HS-5 (cell line): ENCODE measurements around the gene ARRDC2.
"Not testable (repeated sequence)": the region's sequence is repeated elsewhere in the genome, so short reads cannot be mapped to it uniquely, and the experiment has no call there.

Source experiments
- DNase-seq: peaks from one replicate; pipeline ENCODE4 v3.0.0-alpha.2; 2012; ENCODE audit warnings: low read depth

ARRDC2 gene

DNA sequence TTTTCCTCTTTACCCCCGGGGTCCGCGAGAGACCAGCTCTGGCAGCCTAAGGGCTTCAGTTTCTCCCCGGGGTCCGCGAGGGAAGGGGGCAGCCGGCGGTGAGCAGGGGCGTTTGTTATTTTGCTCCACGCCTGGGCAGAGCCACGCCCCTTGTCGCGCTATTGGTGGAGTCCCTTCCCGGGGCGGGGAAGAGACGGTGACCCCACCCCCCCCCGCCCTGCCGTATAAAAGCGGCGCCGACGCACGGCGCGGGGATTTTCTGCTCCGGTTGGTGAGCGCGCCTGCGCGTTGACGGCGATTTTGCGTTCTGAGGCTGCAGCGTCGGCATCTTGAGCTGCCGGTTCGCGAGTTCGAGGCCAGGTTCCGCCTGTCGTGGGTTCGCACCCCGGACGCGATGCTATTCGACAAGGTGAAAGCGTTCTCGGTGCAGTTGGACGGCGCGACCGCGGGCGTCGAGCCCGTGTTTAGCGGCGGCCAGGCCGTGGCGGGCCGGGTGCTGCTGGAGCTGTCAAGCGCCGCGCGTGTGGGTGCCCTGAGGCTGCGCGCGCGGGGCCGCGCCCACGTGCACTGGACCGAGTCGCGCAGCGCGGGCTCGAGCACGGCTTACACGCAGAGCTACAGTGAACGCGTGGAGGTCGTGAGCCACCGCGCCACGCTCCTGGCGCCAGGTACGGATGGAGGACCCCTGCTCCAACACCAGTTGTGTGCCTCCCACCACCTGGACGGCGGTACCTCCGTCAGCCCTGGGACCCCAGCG is at the start of gene ARRDC2:
Gene ARRDC2, plus strand, starts transcription at position 254 of the 757 bp plus-strand sequence. Its CDS starts 141 bp downstream, at position 395.
- peak; percentile 64 for DNase-seq

DNA sequence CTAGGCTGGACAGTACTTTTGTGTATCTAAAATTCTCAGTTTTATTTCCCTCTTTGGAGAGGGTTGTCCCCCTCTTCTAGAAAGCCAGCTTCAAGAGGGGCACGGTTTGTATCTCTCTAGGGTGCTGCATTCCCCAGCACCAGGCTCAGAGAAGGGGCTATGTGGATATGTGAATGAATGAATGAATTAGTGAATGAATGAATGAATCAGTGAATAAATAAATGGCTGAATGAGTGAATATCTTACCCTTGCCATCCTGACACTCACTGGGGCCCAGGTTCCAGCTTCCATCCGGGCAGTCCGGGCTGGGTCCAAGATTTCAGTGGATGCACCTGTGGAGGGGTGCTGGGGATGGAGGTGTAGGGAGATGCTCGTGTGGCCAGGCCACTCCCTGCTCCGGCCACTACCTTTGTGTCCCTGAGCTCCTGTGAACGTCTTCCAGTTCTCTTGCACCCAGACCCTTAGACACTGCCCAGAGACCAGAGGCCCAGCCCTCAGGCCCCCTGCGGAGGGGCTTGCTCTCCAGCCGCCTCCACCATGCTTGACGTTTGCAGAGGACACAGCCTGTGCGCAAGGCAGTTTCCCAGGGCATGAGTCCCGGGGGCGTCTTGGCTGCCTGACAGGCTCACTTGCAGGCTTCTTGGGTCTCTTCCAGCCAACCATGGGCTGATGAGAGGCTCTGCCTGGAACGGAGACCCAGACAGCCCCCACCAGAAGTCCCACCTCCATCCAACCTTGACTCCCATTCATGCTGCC is 43.9 kb upstream of the ARRDC2 start:
- no peak for DNase-seq

DNA sequence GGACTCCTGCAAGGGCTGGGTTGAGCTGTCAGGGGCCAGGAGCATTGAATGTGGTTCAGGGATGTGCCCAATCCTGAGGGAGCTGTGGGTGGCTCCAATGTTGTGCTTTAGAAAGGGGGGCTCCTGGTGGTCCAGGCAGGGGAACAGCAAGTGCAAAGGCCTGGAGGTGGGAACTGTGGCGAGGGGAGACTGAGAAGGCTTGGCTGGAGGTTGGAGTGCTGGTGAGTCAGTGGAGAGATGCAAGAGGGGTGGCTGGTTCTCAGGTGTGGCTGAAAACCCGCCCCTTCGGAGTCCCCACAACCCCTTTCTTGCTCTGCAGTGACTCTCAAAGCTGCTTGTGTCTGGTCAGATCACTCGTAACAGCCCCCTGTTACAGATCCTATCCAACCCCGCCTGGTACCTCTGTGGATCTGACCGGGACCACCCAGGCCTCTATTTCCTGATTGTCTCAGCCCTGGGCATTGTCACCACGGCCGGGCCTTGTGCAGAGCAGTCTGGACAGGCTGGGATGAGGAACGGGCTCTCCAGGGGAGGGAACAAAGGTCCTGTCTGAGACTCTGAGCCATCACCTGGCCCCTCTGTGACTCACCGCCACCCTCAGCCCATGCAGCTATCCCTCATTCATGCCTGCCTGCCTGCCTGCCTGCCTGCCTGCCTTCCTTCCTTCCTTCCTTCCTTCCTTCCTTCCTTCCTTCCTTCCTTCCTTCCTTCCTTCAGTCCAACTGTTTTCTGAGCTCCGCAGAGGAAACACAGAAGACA is 42.4 kb upstream of the ARRDC2 start:
- DNase-seq: no peak

DNA sequence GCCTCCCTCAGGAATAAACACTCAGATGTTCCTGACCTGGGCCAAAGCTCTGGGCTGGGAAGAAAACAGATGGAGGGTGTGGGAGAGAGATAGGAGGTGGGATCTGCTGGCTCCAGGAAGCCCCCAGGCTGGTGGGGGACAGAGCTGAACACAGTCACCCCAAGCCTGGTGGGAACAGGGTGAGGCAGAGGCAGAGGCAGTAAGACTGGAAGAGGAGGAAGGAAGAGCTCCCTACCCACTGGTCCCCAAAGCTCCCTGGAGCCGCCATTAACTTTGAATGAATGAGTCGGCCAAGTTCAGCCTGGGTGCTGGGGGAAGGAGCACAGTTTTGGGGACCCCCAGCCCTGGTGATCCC is 41.9 kb upstream of the ARRDC2 start:
- no peak for DNase-seq

DNA sequence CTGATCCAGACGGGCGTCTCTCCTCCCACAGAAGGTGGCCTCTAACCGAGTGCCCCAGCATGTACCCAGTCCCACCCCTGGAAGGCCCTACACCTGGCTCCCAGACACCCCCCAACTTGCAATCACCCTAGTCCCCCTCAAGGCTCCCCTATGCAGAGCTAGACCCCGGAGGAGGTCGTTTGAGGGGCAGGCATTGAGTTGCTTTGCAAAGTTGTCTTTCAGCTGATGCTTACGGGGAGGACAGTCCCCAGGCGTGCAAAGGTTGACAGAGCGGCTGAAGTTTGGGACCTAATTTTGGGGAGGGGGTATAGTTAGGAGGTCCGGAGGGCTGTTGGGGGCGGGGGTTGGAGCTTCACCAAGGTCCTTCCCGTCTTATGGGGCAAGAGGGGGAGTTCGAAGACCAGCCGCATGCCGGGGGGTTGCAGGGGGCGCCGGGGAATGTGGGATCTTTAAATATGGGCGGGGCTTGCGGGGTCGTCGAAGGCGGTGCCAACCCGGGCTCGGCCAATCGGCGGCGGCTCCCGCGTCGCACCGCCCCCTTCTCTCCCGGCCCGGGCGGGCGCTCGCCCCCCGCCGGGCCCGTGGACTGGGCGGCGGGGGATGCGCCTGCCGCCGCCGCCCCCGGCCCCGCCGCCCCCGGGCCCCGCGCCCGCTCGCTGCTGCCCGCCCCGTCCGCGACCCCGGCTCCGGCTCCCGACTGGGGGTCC is 41.3 kb upstream of the ARRDC2 start, which contains the start of gene KCNN1:
Gene KCNN1, plus strand, starts transcription at position 558 of the 707 bp plus-strand sequence. CDS start 6,782 bp downstream, outside the sequence.
- no peak for DNase-seq

DNA sequence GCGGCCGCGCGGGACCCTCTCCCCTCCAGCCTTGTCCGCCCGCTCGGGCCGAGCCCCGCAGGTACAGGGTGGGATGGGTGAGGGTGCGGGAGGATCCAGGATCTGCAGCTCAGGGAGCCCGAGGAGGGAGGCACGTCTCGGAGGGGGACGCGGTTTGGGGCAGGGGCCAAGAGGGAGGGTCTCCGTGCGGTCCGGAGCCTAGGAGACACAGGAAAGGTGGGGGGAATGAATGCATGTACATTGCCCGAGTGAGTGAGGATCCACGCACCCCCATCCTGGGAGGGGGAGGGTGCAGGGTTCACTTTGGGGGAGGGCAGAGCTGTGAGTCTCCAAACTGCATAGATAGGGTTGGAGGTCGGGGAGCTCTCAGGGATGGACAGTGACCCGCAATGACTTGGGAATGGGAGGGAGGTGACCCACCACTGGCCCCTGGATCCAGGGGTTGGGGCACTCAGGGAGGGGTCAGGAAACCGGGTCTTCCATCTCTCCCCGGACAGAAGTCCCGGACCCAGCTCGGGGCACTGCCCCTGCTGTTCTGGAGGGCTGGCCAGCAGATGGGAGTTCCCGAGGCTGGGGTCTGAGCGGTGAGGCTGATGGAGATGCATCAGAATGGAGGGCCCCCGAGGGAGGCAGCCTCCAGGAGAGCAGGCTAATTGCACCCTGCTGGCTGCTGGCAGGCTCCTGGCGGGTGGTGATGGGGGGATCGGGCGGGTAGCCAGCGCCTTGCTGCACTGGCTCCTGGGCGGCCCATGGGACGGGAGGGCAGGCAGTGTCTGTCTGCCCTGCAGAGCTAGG is 40.5 kb upstream of the ARRDC2 start:
- no peak for DNase-seq

DNA sequence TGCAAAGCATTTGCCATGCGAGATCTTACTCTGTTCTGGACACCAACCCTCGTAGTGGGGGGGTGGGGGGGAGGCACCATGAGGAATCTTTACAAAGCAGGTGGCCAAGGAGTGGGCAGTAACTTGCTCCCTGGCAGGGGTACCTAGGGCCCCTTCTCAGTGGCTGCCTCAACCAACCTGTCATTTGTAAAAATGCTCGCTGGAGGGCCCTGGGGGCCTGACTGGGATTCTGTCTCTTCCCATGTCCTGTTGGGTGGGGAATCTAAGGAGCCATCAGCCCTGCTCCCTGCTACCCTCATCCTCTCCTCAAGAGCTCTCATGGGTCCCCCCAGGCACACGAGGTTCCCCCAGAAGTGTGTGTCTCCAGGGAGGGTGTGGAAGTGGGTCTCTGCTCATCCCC is 39.6 kb upstream of the ARRDC2 start:
- DNase-seq: no peak

DNA sequence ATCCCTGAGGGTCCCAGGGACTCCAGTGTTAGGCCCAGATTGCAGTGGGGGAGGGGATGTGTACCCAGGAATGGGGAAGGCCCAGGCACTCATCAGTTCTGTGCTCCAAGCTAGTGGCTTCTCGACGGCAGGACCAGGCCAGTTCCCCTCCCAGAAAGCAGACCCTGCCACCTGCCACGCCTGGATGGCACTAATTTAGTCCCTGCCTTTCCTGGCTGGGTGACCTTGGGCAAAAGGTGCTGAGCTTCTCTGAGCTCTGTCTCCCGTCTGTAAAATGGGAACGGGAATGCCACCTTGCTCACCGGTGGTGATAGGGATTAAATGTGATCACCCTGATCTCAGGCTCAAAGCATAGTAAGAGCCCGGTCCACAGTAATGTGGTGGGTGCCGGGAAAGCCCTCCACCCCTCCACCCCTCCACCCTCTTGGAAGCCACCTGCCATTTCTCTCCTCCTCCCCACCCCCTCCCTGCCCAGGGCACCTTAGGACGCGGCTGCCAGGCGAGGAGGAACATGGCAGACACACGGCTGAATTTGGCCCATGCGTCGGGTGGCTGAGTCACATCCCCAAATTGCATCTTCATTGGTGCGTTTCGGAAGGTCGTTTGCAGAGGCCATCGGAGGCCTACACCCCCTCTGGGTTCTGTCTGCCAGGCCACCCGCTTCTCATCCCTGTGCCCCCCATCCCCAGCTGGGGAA is 38.7 kb upstream of the ARRDC2 start:
- DNase-seq: no peak

DNA sequence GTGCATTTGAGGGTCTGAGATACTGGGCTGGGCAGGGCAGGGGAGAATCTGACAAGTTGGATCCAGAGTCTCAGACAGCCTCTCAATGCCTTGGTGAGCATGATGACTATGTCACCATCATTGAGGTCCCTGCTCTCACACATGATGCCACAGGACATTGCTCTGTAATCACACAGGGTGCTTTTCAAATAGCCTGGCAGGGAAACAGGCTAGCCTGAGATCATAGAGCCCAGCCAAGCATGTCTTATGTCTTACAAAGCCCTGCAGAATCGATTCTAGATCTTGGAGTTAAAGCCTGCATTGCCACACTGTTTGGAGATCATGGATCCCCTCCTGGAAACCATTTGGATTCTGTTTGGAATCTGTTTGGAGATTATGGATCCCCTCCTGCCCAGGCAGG is 35.7 kb upstream of the ARRDC2 start:
- DNase-seq: no peak

DNA sequence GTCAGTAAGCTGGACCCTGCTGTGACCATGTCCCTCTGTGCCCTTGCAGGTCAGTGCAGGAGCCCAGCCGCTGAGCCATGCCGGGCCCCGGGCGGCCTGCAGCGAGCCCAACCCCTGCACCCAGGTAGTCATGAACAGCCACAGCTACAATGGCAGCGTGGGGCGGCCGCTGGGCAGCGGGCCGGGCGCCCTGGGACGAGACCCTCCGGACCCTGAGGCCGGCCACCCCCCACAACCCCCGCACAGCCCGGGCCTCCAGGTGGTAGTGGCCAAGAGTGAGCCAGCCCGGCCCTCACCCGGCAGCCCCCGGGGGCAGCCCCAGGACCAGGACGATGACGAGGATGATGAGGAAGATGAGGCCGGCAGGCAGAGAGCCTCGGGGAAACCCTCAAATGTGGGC is 34.2 kb upstream of the ARRDC2 start:
- DNase-seq: no peak

DNA sequence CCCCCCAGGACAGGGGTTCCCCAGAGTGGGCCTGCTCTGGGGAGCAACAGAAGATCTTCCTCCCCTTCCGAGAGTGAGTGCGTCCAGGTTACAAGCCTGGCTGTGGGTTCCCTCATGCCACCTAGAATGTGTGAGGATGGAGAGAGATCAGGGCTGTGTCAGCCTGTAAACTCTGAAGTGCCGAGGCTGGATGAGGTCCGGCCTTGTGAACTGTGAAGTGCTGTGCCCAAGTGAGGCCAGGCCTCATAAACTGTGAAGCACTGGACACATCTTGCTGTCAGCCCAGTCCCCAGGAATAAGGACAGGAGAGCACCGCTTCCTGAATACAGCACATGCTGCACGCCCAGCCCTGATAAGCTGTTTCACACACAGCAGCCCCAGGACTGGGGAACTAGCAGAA is 33.4 kb upstream of the ARRDC2 start:
- no peak for DNase-seq

DNA sequence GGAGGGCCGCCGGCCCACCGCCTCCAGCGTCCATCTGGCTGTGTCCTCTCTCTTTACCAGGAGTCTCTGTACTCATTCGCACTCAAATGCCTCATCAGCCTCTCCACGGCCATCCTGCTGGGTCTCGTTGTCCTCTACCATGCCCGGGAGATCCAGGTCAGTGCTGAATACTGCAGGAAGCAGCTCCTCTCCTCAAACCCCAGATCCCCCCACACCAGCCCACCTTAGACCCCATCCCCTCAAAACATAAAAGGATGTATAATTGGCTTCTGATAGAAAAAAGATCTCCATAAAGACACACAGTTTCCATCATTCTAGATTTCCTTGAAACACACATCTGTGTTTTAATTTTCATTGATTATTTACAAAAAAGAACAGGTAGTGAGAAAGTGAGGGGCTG is 32.9 kb upstream of the ARRDC2 start:
- no peak for DNase-seq

DNA sequence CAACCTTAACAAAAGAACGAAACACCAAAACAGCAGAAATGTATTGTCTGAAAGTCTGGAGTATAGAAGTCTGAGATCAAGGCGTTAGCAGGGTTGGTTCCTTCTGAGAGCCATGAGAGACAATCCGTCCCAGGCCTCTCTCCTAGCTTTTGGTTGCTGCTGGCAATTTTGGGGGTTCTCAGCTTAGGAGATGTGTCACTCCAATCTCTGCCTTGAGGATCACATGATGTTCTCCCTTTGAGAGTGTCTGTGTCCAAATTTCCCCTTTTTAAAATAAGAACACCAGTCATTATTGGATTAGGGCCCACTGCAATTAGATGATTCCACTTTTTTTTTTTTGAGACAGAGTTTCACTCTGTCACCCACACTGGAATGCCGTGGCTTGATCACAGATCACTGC is 30.9 kb upstream of the ARRDC2 start:
- no peak for DNase-seq

DNA sequence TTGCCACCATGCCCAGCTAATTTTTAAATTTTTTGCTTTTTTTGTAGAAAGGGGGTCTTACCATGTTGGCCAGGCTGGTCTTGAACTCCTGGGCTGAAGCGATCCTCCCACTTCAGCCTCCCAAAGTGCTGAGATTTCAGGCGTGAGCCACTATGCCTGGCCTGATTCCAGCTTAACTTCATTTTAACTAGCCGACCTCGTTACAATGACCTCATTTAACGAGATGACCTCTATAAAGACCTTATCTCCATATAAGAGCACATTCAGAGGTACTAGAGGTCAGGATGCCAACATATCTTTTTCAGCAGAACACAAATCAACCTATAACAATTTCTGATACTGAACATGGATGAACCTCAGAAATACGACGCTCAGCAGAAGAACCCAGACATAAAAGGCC is 30.5 kb upstream of the ARRDC2 start:
- no peak for DNase-seq

DNA sequence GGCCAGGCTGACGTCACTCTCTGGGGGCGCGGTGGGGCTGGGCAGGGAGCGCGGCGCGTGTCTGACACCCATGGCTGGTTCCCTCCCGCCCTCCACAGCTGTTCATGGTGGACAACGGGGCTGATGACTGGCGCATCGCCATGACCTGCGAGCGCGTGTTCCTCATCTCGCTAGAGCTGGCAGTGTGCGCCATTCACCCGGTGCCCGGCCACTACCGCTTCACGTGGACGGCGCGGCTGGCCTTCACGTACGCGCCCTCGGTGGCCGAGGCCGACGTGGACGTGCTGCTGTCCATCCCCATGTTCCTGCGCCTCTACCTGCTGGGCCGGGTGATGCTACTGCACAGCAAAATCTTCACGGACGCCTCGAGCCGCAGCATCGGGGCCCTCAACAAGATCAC is 26.4 kb upstream of the ARRDC2 start:
- DNase-seq: no peak

DNA sequence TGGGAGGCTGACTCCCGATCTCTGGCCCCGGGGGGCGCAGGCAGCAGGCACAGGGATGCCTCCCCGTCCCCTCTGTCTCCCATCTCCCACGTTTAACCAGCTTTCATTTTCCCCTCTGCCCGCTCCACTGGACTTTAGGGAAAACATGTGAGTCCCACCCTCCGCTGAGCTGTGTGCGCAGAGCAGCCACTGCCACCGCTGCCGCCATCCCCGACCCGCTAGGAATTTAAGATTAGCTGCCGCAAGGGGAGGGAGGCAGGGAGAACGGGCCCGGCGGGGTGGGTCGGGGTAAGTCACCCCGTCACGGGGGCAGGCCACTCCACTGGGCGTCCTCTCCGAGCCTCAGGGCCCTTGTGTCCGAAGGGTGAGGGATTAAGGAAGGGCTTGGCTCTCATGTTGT is 25.5 kb upstream of the ARRDC2 start:
- no peak for DNase-seq

DNA sequence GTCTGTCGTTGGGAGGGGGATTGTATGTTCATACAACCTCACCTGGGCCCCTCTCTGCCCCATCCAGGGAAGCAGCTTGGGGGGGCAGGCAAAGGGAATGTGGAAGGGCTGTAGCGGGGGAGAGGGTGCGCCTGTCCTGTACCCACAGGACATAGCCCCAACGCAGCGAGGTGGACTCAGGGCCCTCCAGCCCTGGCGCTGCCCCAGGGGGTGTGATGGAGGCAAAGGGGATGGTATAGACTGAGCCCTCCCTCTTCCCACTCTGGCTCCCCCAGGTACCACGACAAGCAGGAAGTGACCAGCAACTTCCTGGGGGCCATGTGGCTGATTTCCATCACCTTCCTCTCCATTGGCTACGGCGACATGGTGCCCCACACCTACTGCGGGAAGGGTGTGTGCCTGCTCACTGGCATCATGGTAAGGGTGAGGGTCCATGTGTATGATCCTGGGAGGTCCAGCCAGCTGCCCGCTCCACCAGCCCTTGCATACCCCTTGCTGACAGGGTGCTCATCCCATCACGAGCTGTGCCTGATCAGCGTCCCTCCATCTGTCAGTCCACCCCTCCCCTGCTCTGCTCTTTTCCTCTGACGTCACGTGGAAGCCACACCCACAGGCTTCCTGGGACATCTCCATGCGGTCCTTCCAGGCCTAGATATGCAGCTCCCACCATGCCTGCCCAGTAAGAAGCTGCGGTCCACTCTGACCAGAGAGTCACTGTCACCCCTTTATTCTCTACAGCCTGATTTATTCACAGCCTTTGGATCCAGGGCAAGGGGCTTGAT is 22.7 kb upstream of the ARRDC2 start:
- DNase-seq: no peak

DNA sequence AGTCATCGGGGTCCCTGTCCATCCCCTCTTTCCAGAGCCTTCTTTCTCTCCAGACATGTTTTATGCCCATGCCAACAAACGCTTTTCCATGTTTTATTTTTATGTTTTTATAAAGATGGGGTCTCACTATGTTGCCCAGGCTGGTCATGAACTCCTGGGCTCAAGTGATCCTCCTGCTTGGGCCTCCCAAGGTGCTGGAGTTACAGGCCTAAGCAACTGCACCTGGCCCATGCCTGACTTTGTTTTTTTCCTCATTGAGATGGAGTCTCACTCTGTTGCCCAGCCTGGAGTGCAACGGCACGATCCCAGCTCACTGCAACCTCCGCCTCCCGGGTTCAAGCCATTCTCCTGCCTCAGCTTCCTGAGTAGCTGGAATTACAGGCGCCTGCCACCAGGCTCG is 21.4 kb upstream of the ARRDC2 start:
- DNase-seq: not testable (repeated sequence)

DNA sequence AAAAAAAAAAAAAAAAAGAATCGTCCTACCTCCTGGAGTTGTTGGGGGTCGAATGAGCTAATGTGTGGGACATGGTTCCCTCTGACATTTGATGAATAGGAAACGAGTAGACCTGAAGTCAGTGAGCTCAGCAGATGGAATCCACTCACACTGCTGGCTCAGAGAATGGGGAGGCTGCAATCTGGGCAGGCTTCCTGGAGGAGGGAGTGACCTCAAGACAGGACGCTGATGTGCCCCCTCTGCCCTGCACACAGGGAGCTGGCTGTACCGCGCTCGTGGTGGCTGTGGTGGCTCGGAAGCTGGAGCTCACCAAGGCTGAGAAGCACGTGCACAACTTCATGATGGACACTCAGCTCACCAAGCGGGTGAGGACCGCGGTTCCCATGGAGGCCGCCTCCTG is 19.8 kb upstream of the ARRDC2 start:
- no peak for DNase-seq
